GM19351 (cell line): Measurements from ENCODE around the gene SETD1A.

ENCODE experiments used
- ATAC-seq: cut with Tn5 transposase; IDR thresholded peaks from one replicate; pipeline ENCODE4 v1.9.1; 2021; ENCODE audit warnings: mild to moderate bottlenecking, moderate library complexity; ENCODE audit not compliant: unreplicated experiment

Gene SETD1A

GRCh38 chr16:30957456-30958174 is at the start of gene SETD1A:
Gene SETD1A, plus strand, starts transcription at chr16:30957754. Its CDS starts 978 bp downstream, at chr16:30958732.
- ATAC-seq: peak; percentile 75

GRCh38 chr16:30910427-30911029 is 47.0 kb upstream of the SETD1A start:
- no peak for ATAC-seq

- ATAC-seq: no peak
Observed at GRCh38 chr16:30912794-30913412, 44.7 kb upstream of the SETD1A start.

- ATAC-seq: no peak
Observed at GRCh38 chr16:30914830-30915229, 42.7 kb upstream of the SETD1A start.

GRCh38 chr16:30918614-30919013 is 38.9 kb upstream of the SETD1A start:
- ATAC-seq: no peak

- no peak for ATAC-seq
Observed at GRCh38 chr16:30920891-30921290, 36.7 kb upstream of the SETD1A start.

- ATAC-seq: no peak
Observed at GRCh38 chr16:30921459-30921747, 36.2 kb upstream of the SETD1A start.

- ATAC-seq: no peak
Observed at GRCh38 chr16:30921748-30922419, 35.7 kb upstream of the SETD1A start.

GRCh38 chr16:30922420-30922959 is 35.1 kb upstream of the SETD1A start:
- peak; percentile 73 for ATAC-seq

GRCh38 chr16:30922960-30923535 is 34.5 kb upstream of the SETD1A start:
- ATAC-seq: peak; percentile 56

GRCh38 chr16:30923554-30924075 is 33.9 kb upstream of the SETD1A start, which contains the start of gene FBXL19:
Gene FBXL19, plus strand, starts transcription at chr16:30923572. Its CDS starts 2,183 bp downstream, at chr16:30925755.
- ATAC-seq: no peak

- no peak for ATAC-seq
Observed at GRCh38 chr16:30924076-30924912, 33.3 kb upstream of the SETD1A start.

- no peak for ATAC-seq
Observed at GRCh38 chr16:30924913-30925631, 32.5 kb upstream of the SETD1A start.

- ATAC-seq: no peak
Observed at GRCh38 chr16:30925632-30925987, 31.9 kb upstream of the SETD1A start.

GRCh38 chr16:30925995-30926811 is 31.4 kb upstream of the SETD1A start:
- ATAC-seq: no peak

- ATAC-seq: no peak
Observed at GRCh38 chr16:30926937-30927788, 30.4 kb upstream of the SETD1A start.

- no peak for ATAC-seq
Observed at GRCh38 chr16:30927789-30928378, 29.7 kb upstream of the SETD1A start.
